ENCODE results near the gene APBB1.

GRCh38 chr11:6452219-6452618, 33.3 kb upstream of the APBB1 start:
- no peak for TF ChIP-seq CTCF (IDR thresholded peaks at IDR 0.05; ENCODE audit: poor library complexity, severe bottlenecking)
- no peak for TF ChIP-seq EP300 (conservative IDR thresholded peaks at IDR 0.05; ENCODE audit: poor library complexity, severe bottlenecking)
- no peak for TF ChIP-seq EZH2 (IDR thresholded peaks at IDR 0.05; ENCODE audit: borderline replicate concordance, insufficient read depth, low read length, poor library complexity, severe bottlenecking)

Data from neural cell (in vitro differentiated cells).